Measurements from ENCODE around the gene FBXL20.
"Not testable (repeated sequence)": the region's sequence is repeated elsewhere in the genome, so short reads cannot be mapped to it uniquely, and the experiment has no call there.

The FBXL20 gene

DNA sequence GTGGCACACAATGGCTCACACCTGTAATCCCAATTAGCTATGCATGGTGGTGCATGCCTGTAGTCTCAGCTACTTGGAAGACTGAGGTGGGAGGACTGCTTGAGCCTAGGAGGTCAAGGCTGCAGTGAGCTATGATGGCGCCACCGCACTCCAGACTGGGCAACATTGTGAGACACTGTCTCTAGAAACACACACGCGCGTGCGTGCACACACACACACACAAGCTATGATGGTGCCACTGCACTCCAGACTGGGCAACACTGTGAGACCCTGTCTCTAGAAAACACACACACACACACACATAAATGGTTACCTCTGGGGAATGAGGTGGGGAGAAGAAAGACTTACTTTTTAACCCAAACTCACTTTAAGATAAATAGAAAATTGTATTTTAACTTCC lies 16.4 kb downstream of the FBXL20 start:
- DNase-seq, result no peak

DNA sequence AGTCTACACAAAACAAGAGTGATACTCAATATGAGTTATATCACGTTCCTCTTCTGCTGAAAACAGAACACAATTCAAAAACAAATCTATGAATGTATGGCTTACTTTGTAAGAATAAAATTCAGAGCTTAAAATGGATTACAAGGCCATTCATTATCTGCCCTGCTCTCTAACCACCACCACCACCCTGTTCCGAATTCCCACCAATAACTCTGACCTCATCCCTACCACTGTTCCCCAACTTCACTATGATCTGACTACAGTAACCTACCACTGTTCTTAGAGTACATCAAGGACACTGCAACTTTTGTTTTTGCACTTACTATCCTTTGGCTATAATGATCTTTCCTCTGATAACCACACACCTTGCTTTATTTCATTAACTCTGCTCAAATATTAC lies 21.3 kb downstream of the FBXL20 start:
- DNase-seq, result no peak

DNA sequence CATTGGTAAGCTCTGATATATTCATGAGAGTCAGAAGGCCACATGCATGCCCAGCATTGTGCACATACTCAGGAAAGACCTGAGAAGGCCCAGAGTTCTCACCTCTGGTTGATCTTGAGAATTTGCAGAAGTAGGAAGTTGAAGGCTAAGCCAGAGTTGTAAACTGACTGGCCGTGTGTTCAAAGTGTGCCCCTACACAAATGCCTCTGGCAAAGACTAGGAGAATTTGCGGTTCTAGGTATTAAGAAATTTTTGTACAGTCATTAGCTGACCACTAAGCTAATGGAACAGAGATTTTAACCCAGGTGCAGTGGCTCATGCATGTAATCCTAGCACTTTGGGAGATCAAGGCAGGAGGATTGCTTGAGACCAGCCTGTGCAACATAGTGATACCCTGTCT lies 25.0 kb downstream of the FBXL20 start:
- DNase-seq, result no peak

DNA sequence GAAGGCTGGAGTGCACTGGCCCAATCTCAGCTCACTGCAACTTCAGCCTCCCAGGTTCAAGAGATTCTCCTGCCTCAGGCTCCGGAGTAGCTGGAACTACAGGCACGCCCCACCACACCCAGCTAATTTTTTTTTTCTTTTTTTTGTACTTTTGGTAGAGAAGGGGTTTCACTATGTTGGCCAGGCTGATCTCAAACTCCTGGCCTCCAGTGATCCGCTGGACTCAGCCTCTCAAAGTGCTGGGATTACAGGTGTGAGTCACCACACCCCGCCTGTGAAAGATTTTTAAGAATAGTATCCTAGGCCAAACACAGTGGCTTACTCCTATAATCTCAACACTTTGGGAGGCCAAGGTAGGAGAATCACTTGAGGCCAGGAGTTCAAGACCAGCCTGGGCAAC lies 33.6 kb downstream of the FBXL20 start:
- DNase-seq, result not testable (repeated sequence)

DNA sequence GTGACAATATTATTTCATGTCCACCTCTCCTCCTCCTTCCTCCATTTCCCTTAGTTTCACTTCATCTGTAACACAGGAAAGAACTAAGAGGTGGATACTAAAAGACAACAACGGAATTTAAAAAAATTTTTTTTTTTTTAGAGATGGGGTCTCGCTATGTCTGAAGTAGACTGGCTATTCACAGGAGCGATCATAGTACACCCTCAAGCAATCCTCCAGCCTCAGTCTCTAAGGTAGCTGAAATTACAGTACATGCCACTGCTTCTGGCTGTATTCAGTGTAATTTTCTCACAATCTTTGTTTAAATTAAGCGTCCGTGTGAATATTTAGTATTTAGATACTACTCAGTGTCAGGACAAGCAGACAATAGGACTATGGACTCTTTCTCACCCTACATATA lies 35.6 kb downstream of the FBXL20 start:
- no peak for DNase-seq

DNA sequence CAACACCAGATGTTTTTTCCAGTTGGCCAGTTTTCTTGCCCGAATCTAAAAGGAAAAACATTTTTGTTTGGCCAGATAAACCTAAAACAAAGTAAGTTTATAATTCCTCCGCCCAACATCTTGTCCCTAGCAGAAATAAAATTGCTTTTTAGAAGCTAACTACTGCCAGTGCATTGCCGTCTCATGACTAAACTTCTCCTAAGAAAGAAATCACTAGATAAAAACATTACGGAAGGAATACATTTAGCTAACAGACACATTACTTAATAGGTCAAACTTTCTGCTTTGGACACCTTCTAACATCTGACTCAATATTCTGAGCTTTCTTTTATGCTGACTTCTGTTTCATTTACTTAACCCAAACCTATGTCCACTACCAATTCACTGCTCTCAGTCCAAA lies 36.2 kb downstream of the FBXL20 start:
- peak; percentile 20 for DNase-seq

DNA sequence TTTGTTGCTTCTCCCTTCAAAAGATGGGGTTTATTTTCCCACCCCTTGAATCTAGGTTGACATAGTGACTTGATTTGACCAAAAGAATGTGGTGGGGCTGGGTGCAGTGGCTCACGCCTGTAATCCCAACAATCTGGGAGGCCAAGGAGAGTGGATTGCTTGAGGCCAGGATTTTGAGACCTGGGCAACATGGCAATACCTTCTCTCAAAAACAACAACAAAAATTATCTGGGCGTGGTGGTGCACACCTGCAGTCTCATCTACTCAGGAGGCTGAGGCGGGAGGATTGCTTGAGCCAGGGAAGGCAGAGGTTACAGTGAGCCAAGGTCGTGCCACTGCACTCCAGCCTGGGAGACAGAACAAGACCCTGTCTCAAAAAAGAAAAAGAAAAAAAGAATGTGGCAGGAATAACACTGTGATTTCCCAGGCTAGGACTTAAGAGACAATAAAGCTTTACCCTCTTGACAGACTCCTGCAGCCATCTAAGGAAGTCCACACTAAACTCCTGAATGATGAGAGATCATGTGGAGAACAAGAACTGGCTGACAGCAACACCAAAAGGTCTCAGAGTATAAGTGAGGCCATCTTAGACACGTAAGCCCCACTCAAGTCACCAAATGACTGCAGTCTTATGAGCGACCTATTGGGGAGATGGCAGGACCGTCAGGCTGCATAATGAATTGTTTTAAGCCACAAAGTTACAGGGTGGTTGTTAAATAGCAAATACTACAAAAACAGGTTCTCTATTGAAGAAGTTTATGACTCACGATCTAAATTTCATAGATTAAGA lies 37.0 kb downstream of the FBXL20 start:
- no peak for DNase-seq

DNA sequence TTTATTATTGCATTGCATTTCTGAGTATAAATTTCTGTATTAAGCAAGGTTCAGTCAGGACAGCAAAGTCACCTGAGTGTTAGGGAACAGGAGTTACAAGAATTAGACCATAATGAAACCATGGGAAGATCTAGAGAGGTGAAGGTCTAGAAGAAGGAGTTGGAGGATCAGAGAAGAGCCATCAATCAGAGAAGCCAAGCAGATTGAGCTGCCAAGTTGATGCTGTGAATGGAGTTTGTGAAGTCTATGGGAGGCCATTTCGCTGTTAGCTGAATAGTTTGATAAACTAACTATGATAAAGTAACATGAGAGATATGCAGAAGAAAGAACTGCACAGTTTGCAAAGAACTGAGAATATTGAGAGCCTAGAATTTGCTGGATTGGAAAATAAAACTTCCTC lies 40.4 kb downstream of the FBXL20 start:
- DNase-seq, result no peak

DNA sequence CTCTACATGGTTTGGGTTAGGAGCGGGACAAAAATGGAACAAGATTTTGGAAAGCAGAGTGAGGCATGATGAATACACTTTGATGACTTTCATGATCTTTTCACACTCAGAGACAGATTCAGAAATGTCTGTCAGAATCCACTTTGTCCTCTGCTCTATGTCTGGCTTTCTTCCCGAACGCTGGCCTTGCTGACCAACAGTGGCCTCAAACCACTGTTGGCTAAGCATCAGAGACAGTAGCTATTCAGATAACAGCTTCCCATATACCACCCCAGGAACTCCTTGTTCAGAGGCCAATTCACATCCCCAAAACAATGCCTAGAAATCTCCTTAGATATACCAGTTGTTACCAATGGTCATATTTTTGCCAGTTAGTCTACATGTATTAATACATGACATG lies 40.9 kb downstream of the FBXL20 start:
- no peak for DNase-seq

DNA sequence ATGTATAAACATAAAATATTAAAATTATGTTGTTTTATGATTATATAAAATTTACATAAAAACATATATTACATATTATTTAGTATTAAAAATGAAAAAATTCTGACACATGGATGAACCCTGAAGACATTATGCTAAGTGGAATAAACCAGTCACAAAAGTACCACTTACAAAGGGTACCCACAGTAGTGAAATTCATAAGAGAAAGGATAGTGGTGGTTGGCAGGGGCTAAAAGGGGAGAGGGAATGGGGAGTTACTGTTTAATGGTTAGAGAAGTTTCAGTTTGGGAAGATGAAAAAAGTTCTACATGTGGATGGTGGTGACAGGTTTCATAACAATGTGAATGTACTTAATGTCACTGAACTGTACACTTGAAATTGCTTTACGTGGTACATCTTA lies 41.4 kb downstream of the FBXL20 start:
- no peak for DNase-seq

DNA sequence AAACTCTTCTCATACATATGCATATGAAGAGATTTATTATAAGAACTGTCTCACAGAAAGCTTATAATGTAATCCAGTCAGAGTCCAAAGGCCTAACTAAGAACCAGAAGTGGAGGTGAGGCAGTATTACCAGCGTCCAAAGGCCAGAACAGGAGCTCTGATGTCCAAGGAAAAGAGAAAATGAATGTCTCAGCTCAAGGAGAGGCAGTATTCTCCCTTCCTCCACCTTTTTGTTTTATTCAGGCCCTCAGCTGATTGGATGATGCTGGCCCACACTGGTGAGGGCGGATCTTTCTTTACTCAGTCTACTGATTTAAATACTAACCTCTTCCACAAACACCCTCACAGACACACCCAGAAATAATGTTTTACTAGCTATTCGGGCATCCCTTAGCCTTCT lies 43.4 kb downstream of the FBXL20 start:
- no peak for DNase-seq

DNA sequence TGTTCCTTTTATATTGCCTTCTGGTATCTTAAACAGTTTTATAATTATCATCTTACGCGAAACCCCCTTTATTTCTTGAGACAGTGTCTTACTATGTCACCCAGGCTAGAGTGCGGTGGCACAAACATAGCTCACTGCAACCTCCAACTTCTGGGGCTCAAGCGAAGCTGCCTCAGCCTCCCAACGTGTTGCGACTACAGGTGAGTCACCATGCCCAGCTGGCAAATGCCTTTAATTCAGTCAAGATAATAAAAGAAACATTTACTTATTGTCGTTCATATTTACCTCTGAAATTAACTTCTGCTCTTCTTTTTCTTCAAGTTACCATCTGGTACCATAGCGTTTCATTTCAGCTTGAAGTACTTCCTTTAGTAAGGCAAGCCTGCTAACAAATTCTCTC lies 43.9 kb downstream of the FBXL20 start:
- DNase-seq, result no peak

DNA sequence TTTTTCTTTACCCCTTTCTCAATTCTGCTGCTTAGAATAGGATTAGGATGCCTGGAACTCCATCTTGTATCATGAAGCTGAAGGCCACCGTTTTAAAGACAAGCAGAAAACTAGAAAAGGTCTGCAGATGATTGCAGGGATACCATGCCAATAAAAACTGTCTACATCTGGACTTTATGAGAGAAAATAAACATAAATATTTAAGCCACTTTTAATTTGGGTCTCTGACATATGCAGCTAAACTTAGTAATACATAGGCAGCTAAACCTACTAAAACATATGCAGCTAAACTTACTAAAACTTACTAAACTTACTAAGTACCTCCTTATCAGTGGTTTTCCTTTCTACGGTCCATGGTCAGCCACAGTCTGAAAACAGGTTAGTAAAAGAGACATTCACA lies 48.4 kb downstream of the FBXL20 start:
- no peak for DNase-seq

DNA sequence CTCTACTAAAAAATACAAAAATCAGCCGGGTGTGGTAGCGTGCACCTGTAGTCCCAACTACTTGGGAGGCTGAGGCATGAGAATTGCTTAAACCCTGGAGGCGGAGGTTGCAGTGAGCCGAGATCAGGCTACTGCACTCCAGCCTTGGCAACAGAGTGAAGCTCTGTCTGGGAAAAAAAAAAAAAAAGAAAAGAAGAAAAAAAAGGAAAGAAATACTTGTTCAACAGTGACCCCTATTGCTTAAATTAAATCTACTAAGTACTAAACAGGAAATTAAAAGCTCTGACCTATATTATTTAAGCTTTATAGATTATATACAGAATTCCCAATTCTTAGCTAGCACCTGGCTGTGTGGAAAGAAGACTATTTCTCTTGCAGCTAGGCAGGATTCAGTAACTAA lies 48.9 kb downstream of the FBXL20 start:
- no peak for DNase-seq

DNA sequence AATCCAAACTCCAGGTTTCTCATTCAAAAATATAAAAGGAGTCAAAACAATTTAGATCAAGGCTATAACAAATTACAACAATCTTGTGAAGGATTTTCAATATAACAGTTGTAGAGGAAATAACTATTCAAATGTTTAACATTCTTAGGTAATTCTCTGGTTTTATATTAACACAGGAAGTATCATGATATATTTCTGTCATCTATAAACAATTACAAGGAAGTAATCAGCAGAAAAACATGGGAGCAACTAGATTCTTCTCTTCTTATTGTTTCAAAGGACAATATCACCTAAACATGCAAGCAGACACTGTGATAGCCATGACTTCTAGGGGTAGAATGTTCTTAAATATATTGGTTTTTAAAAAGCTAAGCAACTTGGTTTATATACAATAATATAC lies 49.9 kb downstream of the FBXL20 start:
- DNase-seq, result no peak

DNA sequence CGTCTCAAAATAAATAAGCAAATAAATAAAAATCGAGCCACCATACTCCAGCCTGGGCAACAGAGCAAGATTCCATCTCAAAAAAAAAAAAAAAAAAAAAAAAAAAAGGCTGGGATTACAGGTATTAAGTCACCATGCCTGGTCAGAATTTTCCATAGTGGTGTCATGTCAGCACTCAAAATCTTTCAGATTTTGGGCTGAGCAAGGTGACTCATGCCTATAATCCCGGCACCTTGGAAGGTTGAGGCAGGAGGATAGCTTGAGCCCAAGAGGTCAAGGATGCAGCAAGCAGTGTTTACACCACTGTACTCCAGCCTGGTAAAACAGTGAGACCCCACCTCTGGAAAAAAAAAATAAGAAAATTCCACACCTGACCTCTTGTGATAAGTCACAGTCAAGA lies 52.2 kb downstream of the FBXL20 start:
- no peak for DNase-seq

DNA sequence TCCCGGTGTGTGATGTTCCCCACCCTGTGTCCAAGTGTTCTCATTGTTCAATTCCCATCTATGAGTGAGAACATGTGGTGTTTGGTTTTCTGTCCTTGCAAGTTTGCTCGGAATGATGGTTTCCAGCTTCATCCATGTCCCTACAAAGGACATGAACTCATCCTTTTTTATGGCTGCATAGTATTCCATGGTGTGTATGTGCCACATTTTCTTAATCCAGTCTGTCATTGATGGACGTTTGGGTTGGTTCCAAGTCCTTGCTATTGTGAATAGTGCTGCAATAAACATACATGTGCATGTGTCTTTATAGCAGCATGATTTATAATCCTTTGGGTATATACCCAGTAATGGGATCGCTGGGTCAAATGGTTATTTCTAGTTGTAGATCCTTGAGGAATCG lies 54.6 kb downstream of the FBXL20 start:
- DNase-seq, result not testable (repeated sequence)

DNA sequence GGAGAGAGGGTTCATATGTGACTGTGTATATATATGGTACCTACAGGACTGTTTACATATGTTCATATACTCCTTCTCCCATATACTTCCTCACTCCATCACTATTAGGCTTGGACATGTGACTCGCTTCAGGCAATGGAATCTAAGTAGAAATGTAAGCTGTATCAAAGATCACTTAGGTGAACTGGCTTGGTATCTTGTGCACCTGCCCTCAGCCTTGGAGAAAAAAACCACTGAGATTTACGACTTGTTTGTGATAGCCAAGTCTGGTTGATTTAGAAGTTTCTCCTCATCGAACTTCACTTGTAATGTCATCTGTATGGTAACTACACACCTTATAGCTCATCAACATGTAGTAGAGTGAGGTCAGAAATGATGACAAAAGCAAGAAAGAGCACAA lies 59.9 kb downstream of the FBXL20 start:
- DNase-seq, result no peak

DNA sequence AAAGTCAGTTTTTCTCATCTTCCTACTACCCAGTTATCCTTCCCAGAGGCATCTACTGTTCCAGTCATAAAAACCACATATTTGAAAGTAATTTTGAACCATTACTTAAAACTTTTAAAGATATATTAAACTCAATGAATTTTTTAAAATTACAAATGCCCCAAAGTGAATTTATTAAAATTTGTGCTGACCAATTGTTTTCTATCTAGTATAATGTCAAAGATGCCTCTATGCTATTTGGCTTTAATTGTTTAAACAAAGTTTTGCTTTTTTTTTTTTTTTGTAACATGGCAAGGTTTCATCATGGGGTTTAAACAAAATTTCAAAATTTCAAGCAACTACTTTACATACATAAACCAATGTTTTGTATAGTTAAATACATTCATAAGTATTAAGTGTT lies 60.7 kb downstream of the FBXL20 start:
- no peak for DNase-seq

DNA sequence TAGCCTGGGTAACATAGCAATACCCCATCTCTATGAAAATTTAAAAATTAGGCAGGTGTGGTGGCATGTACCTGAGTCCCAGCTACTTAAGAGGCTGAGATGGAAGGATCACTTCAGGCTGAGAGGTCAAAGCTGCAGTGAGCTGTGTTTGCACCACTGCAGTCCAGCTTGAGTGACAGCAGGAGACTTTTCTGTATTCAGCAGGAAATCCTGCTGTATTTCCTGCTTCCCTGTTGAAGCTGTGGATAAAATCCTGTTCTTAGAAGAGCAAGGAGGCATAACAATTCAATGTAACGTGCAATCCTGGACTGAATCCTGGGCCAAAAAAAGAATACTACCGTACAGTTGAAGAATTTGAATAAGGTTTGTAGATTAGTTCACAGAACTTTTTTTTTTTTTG lies 62.2 kb downstream of the FBXL20 start:
- DNase-seq, result no peak

DNA sequence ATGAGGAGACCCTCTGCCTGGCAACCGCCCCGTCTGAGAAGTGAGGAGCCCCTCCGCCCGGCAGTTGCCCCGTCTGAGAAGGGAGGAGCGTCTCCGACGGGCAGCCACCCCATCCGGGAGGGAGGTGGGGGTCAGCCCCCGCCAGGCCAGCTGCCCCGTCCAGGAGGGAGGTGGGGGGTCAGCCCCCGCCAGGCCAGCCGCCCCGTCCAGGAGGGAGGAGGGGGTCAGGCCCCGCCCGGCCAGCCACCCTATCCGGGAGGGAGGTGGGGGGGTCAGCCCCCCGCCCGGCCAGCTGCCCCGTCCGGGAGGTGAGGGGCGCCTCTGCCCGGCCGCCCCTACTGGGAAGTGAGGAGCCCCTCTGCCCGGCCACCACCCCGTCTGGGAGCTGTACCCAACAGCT lies 63.8 kb downstream of the FBXL20 start:
- not testable (repeated sequence) for DNase-seq

DNA sequence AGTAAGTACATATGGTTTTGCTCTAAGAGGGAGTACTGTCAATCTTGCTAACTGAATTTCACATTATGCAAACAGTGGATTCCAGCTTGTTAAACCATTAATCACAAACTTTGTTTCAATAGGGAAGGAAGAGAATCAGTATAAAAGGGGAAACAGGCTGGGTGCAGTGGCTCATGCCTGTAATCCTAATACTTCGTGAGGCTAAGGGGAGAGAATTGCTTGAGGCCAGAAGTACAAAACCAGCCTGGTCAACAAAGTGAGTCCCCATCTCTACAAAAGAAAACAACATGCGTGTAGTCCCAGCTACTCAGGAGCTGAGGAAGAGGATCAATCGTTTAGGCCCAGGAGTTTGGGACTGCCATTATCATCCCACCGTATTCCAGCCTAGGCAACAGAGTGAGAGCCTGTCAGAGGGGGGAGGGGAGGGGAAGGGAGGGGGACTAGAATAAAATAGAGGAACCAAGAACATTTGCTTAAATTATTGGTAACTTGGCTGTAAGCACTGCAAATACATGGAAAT lies 65.7 kb downstream of the FBXL20 start:
- DNase-seq, result peak; percentile 23

DNA sequence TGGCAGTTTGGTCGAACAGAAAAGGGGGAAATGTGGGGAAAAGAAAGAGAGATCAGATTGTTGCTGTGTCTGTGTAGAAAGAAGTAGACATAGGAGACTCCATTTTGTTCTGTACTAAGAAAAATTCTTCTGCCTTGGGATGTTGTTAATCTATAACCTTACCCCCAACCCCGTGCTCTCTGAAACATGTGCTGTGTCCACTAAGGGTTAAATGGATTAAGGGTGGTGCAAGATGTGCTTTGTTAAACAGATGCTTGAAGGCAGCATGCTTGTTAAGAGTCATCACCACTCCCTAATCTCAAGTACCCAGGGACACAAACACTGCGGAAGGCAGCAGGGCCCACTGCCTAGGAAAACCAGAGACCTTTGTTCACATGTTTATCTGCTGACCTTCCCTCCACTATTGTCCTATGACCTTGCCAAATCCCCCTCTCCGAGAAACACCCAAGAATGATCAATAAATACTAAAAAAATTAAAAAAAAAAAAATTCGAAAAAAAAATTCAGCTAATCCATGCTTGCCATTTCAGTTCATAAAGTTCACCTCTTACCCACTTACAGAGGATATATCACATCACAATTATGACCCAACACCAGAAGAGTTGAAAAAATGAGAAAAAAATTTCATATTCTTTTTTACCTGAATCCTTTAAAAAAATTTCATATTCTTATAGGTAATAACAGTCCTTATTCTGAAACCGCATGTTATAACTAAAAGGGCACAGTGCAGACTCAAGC lies 67.2 kb downstream of the FBXL20 start:
- not testable (repeated sequence) for DNase-seq

DNA sequence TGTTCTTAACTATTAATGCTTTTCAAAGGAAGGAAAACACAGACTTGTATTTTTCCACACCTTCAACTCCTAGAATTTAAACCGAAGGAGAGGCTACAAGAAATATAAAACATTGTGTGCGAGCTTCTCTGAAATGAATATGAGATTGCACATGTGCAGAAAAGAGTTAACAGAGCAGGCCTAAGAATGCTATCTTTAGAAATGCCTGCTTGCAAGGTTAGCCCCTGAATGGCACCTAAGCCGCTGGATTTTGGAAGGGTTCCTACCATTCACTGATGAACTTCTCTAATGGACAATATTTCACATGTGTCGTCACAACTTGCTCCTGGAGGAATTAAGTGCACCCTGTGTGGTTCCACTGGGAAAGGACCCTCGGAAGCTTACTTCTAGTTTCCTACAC lies 69.3 kb downstream of the FBXL20 start:
- no peak for DNase-seq

Measured in fibroblast of skin of abdomen (primary cell).